ENCODE data around the gene ADPRHL1.
"Not testable (repeated sequence)": the region's sequence is repeated elsewhere in the genome, so short reads cannot be mapped to it uniquely, and the experiment has no call there.

Gene ADPRHL1

DNA sequence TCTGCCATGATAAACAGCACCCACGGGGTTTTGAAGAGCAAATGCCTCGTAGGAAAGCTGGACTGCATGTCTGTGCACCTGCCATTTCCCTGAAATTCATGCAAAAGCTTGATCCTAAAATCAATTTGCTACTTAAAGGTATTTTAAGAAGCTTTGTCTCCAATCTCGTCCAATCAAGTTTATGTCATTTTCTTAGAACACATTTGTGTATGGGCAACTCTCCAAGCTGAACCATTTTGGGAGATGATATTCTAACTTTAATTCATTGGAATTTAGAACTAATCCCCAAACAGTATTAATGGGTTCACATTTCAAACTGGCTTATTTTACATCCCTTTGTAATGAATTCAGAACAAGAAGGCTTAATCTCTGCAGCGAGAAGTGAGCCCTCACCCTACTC, 822 bp downstream of the ADPRHL1 start:
- DNase-seq, result no peak

DNA sequence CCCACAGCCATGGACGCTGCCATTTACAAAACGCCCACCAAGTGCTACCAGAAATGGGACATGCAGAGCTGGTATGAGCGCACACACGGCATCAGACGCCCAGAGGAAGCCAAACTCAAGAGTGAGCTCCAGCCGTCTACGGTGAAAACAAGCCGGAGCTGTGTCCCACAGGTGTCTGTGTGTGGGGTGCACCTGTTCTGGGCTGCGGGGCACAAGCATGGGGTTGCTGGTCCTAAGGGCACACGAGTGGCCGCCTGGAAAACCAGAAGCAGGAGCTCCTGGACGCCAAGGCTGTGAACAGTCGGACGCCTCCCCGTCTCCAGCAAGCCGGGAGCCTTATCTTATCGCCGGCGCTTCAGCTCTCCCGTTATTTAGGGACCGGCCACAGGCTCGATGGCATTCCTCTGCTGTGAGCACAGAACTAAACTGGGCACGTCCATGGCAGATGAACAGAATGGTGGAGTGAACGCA, 1.3 kb downstream of the ADPRHL1 start:
- no peak for DNase-seq

DNA sequence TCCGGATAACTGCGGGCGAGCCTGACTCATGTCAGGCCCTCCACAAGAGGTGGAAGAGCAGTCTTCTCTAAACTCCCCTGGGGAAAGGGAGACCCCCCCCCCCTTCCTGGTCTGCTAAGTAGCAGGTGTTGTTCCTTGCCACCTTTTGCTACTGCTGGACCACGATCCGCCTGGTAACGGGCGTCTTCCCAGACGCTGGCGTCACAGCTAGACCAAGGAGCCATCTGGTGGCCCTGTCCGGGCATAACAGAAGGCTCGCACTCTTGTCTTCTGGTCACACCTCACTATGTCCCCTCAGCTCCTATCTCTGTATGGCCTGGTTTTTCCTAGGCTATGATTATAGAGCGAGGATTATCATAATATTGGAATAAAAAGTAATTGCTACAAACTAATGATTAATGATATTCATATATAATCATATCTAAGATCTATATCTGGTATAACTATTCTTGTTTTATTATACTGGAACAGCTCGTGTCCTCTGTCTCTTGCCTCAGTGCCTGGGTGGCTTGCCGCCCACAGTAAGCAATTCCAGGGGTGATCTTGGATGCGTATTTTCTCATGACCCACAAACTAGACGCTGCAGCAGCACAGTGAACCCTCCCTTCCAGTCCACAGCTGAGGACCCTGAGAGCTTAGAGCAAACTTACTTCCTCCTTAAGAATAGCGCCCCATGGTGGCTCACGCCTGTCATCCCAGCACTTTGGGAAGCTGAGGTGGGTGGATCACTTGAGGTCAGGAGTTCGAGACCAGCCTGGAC, 2.2 kb downstream of the ADPRHL1 start:
- not testable (repeated sequence) for DNase-seq

DNA sequence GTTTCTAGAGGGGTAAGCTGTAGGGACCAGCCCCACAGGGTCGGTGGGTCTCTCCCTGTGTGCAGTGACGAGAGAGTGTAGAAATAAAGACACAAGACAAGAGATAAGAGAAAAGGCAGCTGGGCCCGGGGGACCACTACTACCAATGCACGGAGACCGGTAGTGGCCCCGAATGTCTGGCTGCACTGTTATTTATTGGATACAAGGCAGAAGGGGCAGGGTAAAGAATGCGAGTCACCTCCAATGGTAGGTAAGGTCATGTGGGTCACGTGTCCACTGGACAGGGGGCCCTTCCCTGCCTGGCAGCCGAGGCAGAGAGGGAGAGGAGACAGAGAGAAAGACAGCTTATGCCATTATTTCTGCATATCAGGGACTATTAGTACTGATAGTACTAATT, 2.9 kb downstream of the ADPRHL1 start:
- DNase-seq, result not testable (repeated sequence)

DNA sequence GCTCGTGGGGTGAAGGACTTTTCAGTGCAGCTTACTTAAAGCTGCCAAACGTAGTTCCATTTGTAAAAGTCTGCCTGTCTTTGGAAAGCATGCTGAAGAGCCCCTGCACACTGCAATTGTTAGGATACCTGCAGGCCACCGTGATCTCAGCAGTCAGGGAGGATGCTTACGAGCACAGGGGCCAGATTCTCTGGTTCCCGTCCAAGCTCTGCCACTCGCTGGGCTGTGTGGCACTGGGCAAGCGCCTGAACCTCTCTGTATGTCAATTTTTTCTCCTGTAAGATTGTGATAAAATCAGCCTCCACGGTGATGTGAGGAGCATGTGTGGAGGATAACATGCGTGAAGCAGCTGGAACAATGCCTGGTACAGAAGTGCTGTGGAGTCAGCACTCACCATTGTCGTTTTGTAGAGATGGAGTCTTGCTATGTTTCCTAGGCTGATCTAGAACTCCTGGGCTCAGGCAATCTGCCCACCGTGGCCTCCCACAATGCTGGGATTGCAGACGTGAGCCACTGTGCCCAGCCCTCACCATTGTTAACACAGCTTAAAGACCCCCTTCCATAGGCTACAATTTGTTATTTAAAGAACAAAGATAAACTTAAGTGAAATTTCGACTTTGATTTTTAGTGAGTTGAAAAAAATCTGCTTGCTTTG, 3.5 kb downstream of the ADPRHL1 start:
- no peak for DNase-seq

DNA sequence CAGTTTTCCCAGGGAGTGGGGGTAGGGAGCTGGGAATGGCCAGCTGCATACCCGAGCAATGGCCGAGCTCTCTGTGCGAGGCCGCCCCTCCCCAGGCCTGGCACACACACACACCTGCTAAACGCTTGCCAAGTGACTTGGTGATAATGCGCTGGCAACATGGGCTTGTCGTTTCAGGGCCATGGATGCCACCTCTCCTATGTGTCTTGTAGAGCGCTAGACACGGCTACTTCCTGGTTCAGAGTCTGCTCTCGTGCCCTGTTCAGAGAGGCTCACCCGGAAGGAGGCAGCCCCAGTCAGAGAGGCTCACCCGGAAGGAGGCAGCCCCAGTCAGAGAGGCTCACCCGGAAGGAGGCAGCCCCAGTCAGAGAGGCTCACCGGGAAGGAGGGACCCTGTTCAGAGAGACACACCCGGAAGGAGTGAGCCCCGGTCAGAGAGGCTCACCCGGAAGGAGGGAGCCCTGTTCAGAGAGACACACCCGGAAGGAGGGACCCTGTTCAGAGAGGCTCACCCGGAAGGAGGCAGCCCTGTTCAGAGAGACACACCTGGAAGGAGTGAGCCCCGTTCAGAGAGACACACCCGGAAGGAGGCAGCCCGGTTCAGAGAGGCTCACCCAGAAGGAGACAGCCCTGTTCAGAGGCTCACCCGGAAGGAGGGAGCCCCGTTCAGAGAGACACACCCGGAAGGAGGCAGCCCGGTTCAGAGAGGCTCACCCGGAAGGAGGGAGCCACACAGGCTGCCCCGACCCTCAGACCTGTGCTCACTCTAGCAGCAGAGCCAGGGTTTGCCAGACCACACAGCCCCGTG, 4.2 kb downstream of the ADPRHL1 start:
- DNase-seq, result peak; percentile 82 to 89

DNA sequence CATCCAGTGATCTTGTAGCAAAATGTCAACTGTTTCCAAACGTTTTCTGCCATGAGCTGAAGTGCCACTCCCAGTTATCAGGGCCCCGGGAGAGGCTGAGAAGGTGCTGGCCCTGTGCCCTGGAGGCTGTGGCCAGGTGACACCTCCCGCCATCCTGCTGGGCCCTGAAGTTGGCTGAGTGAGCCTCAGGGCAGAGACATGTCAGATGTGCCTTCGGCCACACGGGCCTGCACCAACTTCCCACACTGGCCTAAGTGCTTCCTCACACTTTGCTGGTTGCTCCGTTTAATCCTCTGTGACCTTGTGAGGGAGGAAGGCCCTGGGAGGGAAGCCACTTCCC, 4.8 kb downstream of the ADPRHL1 start:
- no peak for DNase-seq

DNA sequence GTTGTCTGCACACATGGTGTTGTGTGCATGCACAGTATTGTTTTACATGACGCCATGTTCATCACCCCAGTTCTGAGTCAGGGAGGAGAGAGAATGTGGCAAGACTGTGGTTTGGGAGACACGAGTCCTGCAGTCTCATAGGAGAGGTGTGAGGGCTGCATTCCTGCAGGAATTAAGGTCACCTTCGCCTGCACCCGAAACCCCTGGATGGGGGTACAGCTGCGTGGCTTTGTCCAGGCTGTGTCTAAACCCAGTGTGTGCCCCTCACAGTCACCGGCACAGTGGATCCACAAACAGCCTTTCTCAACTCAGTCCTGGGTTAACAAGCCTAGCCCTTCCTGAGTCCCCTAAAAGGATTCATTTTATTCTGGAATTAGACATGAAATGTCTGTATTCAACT, 5.7 kb downstream of the ADPRHL1 start:
- no peak for DNase-seq

DNA sequence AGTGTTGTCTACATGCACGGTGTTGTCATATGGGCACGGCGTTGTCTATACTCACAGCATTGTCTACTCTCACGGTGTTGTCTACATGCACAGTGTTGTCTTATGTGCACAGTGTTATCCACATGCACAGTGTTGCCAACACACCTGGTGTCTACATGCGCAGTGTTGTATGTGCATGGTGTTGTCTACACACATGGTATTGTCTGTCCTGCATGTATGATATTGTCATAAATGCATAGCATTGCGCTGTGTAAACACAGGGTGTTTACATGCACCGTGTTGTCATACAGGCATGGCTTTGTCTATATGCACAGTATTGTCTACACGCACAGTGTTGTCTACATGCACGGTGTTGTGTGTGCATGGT, 6.8 kb downstream of the ADPRHL1 start:
- DNase-seq, result no peak

DNA sequence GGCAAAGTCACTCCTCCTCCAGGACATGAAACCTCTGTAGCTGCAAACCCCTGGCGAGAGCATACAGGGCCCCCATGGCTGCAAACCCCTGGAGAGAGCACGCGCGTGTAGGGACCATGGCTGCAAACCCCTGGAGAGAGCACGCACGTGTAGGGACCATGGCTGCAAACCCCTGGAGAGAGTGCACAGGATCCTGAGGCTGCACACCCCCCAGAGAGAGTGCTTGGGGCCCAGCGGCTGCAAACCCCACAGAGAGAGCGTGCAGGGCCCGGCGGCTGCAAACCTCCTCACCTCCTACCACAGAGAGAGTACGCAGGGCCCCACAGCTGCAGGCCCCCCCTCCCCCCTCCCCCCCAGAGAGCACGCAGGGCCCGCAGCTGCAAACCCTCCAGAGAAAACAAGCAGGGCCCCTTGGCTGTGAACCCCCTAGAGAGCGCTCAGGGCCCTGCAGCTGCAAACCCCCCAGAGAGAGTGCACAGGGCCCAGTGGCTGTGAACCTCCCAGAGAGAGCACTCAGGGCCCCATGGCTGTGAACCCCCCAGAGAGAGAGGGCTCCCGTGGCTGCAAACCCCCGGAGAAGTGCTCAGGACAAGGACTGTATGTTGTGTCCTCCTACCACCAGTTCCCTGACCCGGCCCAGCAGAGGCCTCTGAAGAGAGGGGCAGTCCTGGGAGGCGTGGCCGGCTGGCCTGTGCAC, 7.3 kb downstream of the ADPRHL1 start:
- DNase-seq, result no peak

DNA sequence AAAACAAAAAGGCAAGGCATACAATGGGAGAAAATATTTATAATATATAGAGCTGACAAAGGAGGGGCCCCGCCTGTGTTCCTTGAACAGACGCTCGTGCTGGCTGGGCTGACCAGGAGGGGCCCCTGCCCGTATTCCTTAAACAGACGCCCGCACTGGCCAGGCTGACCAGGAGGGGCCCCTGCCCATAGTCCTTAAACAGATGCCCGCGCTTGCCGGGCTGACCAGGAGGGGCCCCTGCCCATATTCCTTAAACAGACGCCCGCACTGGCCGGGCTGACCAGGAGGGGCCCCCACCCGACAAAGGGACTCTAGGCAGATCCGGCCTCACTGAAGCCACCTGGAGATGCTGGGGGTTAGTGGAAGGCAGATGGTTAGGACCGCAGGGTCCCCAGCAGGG, 9.3 kb downstream of the ADPRHL1 start:
- DNase-seq, result no peak

DNA sequence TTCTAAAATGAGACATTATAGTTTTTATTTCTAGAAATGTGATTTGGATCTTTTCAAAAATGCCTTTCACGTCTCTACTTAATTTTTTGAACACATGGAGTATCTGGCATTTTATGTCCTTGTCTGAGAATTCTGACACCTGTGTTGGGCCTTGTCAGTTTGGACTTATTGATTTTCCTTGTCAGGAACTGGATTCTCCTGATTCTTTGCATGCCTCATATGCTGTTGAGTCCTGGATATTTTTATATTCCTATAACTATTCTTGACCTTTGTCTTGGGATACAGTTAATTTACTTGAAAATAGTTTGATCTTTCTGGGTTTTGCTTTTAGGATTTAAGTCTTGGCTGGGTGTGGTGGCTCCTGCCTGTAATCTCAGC, 10.3 kb downstream of the ADPRHL1 start:
- no peak for DNase-seq

DNA sequence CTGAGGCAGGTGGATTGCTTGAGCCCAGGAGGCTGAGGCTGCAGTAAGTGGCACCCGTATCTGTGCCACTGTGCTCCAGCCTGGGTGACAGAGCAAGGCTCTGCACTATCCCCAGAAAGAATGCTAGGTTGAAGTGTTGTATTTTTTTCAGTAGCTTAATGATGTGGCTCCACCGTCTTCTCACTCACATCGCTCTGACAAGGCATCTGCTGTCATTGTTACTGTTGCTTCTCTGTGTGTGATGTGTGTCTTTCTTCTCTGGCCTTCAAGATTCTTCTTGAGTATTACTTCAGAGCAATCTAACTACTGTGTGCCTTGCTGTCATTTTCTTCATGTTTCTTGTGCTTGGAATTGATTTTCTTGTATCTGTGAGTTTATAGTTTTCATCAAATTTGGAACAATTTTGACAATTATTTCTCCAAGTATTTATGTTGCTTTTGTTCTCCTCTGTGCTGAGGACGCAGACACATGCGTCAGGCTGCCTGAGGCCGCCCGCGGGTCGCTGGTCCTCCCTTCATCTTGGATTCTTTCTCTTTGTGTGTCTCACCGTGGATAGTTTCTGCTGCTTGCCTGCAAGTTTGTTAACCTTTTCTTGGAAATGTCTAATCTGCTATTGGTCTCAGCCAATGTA, 10.8 kb downstream of the ADPRHL1 start:
- DNase-seq, result no peak

DNA sequence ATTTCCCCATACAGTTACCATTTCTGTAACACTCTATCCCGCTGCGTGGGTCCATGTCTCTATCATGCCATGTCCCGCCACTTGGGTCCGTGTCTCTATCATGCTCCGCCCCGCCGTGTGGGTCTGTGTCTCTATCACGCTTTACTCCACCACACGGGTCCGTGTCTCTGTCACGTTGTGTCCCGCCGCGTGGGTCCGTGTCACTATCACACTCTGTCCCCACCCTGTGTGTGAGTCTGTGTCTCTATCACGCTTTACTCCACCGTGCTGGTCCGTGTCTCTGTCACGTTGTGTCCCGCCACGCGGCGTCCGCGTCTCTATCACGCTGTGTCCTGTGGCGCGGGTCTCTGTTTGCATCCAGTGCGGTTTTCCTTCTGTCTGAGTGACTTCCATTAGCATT, 11.6 kb downstream of the ADPRHL1 start:
- DNase-seq, result no peak

DNA sequence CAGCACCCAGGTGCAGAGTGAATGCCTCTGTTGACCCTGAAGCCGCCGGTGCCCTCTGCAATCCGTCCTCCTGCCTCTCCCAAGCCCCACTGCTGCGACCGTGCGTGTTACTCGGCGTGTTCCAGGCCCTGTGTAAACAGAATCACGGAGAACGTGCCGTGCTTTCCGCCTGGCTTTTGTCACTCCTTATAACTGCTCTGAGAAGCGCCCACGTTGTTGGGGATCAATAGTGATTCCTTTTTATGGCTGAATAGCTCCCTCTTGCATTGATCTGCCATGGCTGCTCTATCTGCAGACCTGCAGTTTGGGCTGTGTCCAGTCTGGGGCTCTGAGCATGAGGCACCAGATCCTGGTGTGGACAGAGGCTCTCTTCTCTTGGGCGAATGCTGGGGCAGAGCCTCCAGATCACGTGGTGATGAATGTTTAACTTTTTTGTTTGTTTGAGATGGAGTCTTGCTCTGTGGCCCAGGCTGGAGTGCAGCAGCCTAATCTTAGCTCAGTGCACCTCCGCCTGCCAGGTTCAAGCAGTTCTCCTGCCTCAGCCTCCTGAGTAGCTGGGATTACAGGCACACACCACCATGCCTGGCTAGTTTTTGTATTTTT, 15.8 kb downstream of the ADPRHL1 start:
- no peak for DNase-seq

DNA sequence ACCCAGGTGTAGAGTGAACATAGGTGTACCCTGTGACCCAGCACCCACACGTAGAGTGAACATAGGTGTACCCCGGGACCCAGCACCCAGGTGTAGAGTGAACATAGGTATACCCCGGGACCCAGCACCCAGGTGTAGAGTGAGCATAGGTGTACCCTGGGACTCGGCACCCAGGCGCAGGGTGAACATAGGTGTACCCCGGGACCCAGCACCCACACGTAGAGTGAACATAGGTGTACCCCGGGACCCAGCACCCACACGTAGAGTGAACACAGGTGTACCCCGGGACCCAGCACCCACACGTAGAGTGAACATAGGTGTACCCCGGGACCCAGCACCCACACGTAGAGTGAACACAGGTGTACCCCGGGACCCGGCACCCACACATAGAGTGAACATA, 16.4 kb downstream of the ADPRHL1 start:
- not testable (repeated sequence) for DNase-seq

DNA sequence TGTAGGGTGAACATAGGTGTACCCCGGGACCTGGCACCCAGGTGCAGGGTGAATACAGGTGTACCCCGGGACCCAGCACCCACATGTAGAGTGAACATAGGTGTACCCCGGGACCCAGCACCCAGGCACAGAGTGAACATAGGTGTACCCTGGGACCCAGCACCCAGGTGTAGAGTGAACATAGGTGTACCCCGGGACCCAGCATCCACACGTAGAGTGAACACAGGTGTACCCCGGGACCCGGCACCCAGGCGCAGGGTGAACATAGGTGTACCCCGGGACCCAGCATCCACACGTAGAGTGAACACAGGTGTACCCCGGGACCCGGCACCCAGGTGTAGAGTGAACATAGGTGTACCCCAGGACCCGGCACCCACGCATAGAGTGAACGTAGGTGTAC, 17.4 kb downstream of the ADPRHL1 start:
- DNase-seq, result not testable (repeated sequence)

DNA sequence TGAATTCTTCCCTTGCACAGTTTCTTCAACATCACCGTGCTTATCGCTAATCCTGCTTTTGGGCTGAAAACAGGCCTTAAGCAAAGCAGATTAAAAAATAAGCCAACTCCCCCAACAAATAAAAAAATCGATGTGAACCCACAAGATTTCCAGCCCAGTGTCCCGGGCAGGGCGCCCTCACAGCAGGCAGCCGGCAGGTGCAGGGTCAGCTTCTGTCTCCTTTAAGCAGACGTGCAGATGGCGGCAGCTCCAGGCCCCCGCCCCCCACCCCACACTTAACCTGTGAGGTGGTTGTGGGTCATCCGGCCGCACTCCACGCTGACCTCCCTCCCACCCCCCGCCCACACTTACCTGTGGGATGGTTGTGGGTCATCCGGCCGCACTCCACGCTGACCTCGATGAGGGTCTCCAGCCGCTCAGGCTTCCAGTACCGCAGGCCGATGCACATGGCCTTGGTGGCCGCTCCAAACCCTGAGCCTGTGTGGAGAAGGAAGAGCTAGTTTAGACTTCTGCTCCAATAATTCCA, 19.8 kb downstream of the ADPRHL1 start:
- no peak for DNase-seq

DNA sequence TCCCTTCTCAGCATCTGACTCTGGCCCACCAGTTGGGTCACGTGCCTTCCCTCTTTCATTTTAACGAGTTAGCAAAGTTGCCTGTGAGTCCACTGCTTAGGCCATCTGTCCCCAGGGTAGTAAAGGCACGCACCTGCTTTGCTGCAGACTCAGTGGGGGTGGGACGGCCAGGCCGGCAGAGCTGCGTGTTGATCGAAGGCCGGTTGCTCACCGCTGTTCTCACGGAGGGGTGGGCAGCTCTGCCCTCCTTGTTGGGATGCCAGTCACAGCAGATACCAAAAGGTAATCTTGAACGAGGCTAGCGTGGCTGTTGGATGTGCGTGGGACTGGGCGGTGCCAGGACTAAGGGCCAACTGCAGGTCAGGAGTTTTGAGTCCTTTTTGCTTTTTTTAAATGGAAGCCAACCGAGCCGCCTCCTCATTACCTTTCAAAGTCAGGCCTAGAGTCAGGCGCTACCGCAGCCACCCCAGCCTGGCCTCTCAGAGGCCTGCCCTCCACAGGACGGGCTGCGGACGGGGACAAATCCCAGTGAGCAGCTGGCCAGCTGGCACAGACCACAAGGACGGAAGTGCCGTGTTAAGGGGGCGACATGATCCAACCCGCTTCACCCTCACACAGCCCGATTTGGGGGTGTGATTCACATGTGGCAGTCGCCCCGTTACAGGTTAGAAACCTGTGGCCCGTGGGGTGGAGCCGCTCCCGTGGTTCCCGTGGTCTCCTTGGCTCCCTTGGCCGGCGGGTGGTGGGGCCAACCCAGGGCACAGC, 20.6 kb downstream of the ADPRHL1 start:
- DNase-seq, result no peak

DNA sequence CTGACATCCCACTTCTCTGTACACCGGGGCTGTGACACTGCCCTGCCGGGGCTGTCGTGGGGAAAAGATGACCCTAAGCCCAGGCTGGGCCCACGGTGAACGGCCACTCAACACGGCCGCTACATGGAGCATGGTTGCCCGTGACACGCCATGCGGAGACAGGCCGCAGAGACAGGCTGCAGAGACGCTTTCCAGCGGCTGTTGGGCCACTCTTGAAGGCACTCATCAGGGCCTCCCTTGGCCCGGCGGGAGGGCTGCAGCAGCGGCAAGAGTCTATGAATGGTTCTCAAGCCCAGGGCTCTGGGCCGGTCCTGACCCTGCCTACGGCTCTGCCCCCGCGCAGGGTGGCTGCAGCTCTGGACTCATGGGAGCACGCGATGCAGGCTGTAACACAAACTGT, 22.1 kb downstream of the ADPRHL1 start:
- DNase-seq, result no peak

DNA sequence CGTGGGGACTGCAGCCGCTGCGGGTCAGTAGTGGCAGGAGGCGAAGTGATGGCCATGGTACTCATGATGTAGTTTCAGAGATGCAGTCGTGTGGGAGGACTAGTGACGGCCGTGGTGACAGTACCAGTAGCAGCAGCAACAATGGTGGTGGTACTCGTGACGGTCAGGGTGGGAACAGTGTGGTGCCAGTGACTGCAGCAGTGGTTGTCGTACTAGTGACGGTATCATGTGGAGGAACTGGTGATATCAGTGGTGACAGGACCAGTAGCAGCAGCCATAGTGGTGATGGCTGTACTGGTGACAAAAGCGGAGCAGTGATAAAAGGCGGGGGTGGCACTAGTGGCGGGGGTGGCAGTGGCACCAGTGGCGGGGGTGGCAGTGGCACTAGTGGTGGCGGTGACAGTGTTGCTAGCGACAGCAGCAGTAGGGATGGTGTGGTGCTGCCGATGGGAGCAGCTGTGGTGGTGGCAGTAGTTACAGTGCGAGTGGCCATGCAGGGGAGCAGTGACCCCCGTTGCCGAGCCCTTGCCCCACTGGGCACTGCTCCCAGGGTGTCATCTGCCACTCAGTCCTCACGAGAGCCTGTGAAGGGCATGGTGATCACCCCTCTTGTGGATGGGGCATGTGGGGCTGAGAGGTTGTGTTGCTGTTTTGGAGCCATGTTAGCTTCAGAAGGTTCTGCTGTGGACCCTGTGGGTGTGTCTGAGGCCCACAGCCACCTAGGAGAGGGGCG, 22.7 kb downstream of the ADPRHL1 start:
- DNase-seq, result no peak

All from cerebellar nuclear complex (tissue), 1 donor.